HCT116 (cell line): ENCODE data around the gene LINGO4. TPM values are rescaled to one million over a fixed set of nuclear protein-coding genes. Genes with fewer than 3 reads are reported as not detected.

Experiments
- ATAC-seq: fragments of 200-7000 bp; cut with Tn5 transposase; 2 replicates; pipeline ENCODE4 v1.9.1; 2020; ENCODE audit warnings: mild to moderate bottlenecking, moderate library complexity
- BruUV-seq: library from RNA; stranded (reverse); fragments of 400-500 nt; replicated peaks from 2 replicates; lab custom pipeline; 2021; lab: Mats Ljungman, UMichigan
- CTCF ChIA-PET: fragments of 300-600 bp; sonication (Branson Sonifier 250); formaldehyde crosslinking; loops from one replicate; lab custom pipeline; 2021; ENCODE audit warnings: antibody characterized with exemption; lab: Charles Lee
- POLR2A ChIA-PET: fragments of 300-600, 350-600 bp; sonication (Branson Sonifier 250); formaldehyde crosslinking; loops from one replicate; lab custom pipeline; 2021; ENCODE audit warnings: antibody characterized with exemption; lab: Charles Lee
- RAD21 ChIA-PET, 2 experiments: fragments of 300-600 bp; sonication (Branson Sonifier 250); formaldehyde crosslinking; loops; one replicate each; lab custom pipeline; 2023; ENCODE audit warnings: low total read pairs in 2 of 2; ENCODE audit not compliant: uncharacterized antibody in 2 of 2, unreplicated experiment in 2 of 2, low non-redundant PET in 1 of 2; lab: Charles Lee
- DNase-seq: peaks from one replicate; pipeline ENCODE4 v3.0.0-alpha.2; 2010; ENCODE audit warnings: low read depth, low spot score
- H2AFZ ChIP-seq: fragments of 200-600 bp; shearing (Covaris generic), sonication (generic); 2 replicates; pipeline ENCODE4 v1.6.1; 2017; ENCODE audit warnings: low read depth, mixed run types, mixed read lengths, antibody characterized with exemption, low read length; ENCODE audit not compliant: poor library complexity, severe bottlenecking
- H3K27ac ChIP-seq: 2 replicates; pipeline ENCODE4 v1.5.1; 2012; ENCODE audit warnings: low read depth, low read length
- H3K27me3 ChIP-seq: fragments of 200-600 bp; sonication (generic); 2 replicates; pipeline ENCODE4 v1.6.1; 2016; ENCODE audit warnings: mixed run types, low read length, mixed read lengths; ENCODE audit not compliant: insufficient read depth
- H3K36me3 ChIP-seq, 2 experiments: fragments of 200-500 bp in 1 of 2; fragments of 200-600 bp in 1 of 2; sonication (Bioruptor generic) in 1 of 2; sonication (generic) in 1 of 2; 2 replicates each; pipeline versions ENCODE4 v1.5.1 to v1.6.1; 2014 to 2016; ENCODE audit warnings: low read length in 2 of 2, inconsistent platforms in 1 of 2, mixed read lengths in 1 of 2, mixed run types in 1 of 2; ENCODE audit not compliant: insufficient read depth in 2 of 2, control insufficient read depth in 1 of 2
- H3K4me1 ChIP-seq, 2 experiments: fragments of 200-600 bp in 1 of 2; sonication (generic) in 1 of 2; 2 replicates each; pipeline versions ENCODE4 v1.5.1 to v1.6.1; 2012 to 2017; ENCODE audit warnings: low read length in 2 of 2, inconsistent platforms in 1 of 2, mild to moderate bottlenecking in 1 of 2, mixed read lengths in 1 of 2, mixed run types in 1 of 2, moderate library complexity in 1 of 2; ENCODE audit not compliant: insufficient read depth in 2 of 2, control insufficient read depth in 1 of 2
- H3K4me2 ChIP-seq: fragments of 200-600 bp; sonication (generic); 2 replicates; pipeline ENCODE4 v1.6.1; 2017; ENCODE audit warnings: mixed run types, low read length, mixed read lengths
- H3K4me3 ChIP-seq, 2 experiments: fragments of 200-600 bp in 1 of 2; sonication (generic) in 1 of 2; replicated peaks in 1 of 2; 2 replicates each; pipeline ENCODE4 v1.5.1; 2011 to 2016; ENCODE audit warnings: low read length in 2 of 2, control low read depth in 1 of 2, low read depth in 1 of 2, mild to moderate bottlenecking in 1 of 2, mixed read lengths in 1 of 2, mixed run types in 1 of 2
- H3K79me2 ChIP-seq: fragments of 200-600 bp; sonication (generic); 2 replicates; pipeline ENCODE4 v1.6.1; 2017; ENCODE audit warnings: mild to moderate bottlenecking, mixed run types, low read length, moderate library complexity, mixed read lengths; ENCODE audit not compliant: insufficient read depth
- H3K9ac ChIP-seq: fragments of 200-600 bp; sonication (generic); 2 replicates; pipeline ENCODE4 v1.6.1; 2016; ENCODE audit warnings: low read length, mixed read lengths
- H3K9me2 ChIP-seq: fragments of 200-600 bp; sonication (generic), shearing (Covaris generic); 2 replicates; pipeline ENCODE4 v1.6.1; 2017; ENCODE audit warnings: mixed run types, mild to moderate bottlenecking, moderate library complexity; ENCODE audit not compliant: insufficient read depth
- H3K9me3 ChIP-seq, 2 experiments: fragments of 200-500 bp in 1 of 2; fragments of 200-600 bp in 1 of 2; sonication (Bioruptor generic) in 1 of 2; sonication (generic) in 1 of 2; 2 replicates each; pipeline ENCODE4 v1.6.1; 2014 to 2017; ENCODE audit warnings: low read length in 2 of 2, mixed read lengths in 2 of 2, inconsistent platforms in 1 of 2, low read depth in 1 of 2, mild to moderate bottlenecking in 1 of 2, mixed run types in 1 of 2, moderate library complexity in 1 of 2; ENCODE audit not compliant: control insufficient read depth in 1 of 2, insufficient read depth in 1 of 2
- H4K20me1 ChIP-seq: fragments of 200-600 bp; sonication (generic), shearing (Covaris generic); 2 replicates; pipeline ENCODE4 v1.6.1; 2017; ENCODE audit warnings: mixed run types, mild to moderate bottlenecking, moderate library complexity; ENCODE audit not compliant: insufficient read depth
- CEBPB ChIP-seq: IDR thresholded peaks from 2 replicates; pipeline ENCODE4 v1.6.1; 2012; ENCODE audit warnings: low read depth
- ELF1 ChIP-seq: IDR thresholded peaks from 2 replicates; pipeline ENCODE4 v1.6.1; 2012; ENCODE audit warnings: low read depth, borderline replicate concordance
- EZH2 ChIP-seq: fragments of 200-600 bp; sonication (generic); IDR thresholded peaks from 2 replicates; pipeline ENCODE4 v1.6.1; 2017; ENCODE audit warnings: antibody characterized with exemption, mixed run types
- EZH2phosphoT487 ChIP-seq: fragments of 200-600 bp; IDR thresholded peaks from 2 replicates; pipeline ENCODE4 v1.6.1; 2018; ENCODE audit warnings: antibody characterized with exemption, borderline replicate concordance
- JUND ChIP-seq: IDR thresholded peaks from 2 replicates; pipeline ENCODE4 v1.6.1; 2012
- POLR2AphosphoS5 ChIP-seq: IDR thresholded peaks from 2 replicates; pipeline ENCODE4 v1.6.1; 2011; ENCODE audit warnings: mild to moderate bottlenecking, low read depth, low read length, moderate library complexity
- RAD21 ChIP-seq: IDR thresholded peaks from 2 replicates; pipeline ENCODE4 v1.6.1; 2012; ENCODE audit warnings: low read depth, mild to moderate bottlenecking
- SIN3A ChIP-seq: IDR thresholded peaks from 2 replicates; pipeline ENCODE4 v1.6.1; 2012; ENCODE audit warnings: low read depth
- SRF ChIP-seq: IDR thresholded peaks from 2 replicates; pipeline ENCODE4 v1.6.1; 2012; ENCODE audit warnings: low read depth
- ZFX ChIP-seq: fragments of 450-650 bp; IDR thresholded peaks from 2 replicates; pipeline ENCODE4 v1.6.1; 2017
- intact Hi-C: fragments of 100-400 bp; cut with micrococcal nuclease; formaldehyde crosslinking; loops from 2 replicates; pipeline ENCODE4 v1.10.0; 2022
- total RNA-seq: library from RNA; stranded (reverse); gene quantifications from one replicate; pipeline ENCODE4 v1.2.1, GENCODE V29; 2021; ENCODE audit not compliant: unreplicated experiment
- TF ChIP-seq, protein P1 (sequence below): IDR thresholded peaks from 2 replicates; pipeline ENCODE4 v1.6.1; 2012
- TF ChIP-seq, protein P2 (sequence below): IDR thresholded peaks from 2 replicates; pipeline ENCODE4 v1.6.1; 2012; ENCODE audit warnings: low read depth

Gene LINGO4
- total RNA-seq, 1 experiment from 2014 or later, result not detected

DNA sequence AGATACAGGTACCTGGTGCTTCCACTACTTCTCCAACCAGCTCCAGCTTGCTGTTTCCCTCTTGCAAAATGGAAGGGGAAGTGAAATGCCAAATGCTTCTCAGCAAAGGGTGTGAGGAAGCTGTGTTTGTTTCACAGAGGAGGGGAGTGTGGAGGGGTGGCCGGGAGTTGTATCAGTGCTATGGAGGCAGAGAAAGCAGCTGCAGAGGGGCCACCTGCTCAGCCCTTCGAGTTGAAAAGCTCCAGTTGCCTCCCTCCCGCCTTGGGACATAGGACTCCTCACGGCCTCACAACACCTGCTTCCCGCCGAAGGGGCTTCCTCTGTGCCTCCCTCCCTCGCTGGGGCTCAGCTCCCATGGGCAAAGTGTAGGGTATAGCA is 12.1 kb upstream of the LINGO4 start:
- H3K4me2 ChIP-seq, result no peak overlapping the region
- DNase-seq (no peak), ATAC-seq (no peak)
- H4K20me1 ChIP-seq, result no peaks in the 10 kb centered on the region
- no TSS peak for BruUV-seq
- H3K27me3 ChIP-seq, result no peaks in the 10 kb centered on the region
- H3K27ac ChIP-seq, result no peak overlapping the region
- CTCF ChIA-PET, result no interaction called here
- TF ChIP-seq SIN3A (no peak), SRF (no peak), CEBPB (no peak), ZFX (no peak), POLR2AphosphoS5 (no peak), EZH2phosphoT487 (no peak), JUND (no peak), EZH2 (no peak), ELF1 (no peak), RAD21 (no peak)
- TF ChIP-seq, protein P1, sequence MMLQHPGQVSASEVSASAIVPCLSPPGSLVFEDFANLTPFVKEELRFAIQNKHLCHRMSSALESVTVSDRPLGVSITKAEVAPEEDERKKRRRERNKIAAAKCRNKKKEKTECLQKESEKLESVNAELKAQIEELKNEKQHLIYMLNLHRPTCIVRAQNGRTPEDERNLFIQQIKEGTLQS, result no peak
- TF ChIP-seq, protein P2, sequence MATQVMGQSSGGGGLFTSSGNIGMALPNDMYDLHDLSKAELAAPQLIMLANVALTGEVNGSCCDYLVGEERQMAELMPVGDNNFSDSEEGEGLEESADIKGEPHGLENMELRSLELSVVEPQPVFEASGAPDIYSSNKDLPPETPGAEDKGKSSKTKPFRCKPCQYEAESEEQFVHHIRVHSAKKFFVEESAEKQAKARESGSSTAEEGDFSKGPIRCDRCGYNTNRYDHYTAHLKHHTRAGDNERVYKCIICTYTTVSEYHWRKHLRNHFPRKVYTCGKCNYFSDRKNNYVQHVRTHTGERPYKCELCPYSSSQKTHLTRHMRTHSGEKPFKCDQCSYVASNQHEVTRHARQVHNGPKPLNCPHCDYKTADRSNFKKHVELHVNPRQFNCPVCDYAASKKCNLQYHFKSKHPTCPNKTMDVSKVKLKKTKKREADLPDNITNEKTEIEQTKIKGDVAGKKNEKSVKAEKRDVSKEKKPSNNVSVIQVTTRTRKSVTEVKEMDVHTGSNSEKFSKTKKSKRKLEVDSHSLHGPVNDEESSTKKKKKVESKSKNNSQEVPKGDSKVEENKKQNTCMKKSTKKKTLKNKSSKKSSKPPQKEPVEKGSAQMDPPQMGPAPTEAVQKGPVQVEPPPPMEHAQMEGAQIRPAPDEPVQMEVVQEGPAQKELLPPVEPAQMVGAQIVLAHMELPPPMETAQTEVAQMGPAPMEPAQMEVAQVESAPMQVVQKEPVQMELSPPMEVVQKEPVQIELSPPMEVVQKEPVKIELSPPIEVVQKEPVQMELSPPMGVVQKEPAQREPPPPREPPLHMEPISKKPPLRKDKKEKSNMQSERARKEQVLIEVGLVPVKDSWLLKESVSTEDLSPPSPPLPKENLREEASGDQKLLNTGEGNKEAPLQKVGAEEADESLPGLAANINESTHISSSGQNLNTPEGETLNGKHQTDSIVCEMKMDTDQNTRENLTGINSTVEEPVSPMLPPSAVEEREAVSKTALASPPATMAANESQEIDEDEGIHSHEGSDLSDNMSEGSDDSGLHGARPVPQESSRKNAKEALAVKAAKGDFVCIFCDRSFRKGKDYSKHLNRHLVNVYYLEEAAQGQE, result no peak
- RAD21 ChIA-PET, result no interaction called here
- no peak overlapping the region for H2AFZ ChIP-seq
- no peaks in the 10 kb centered on the region for H3K9me3 ChIP-seq
- no peak overlapping the region for H3K9ac ChIP-seq
- no peaks in the 10 kb centered on the region for H3K36me3 ChIP-seq
- no peak overlapping the region for H3K4me3 ChIP-seq
- H3K9me2 ChIP-seq, result no peaks in the 10 kb centered on the region
- no peaks in the 10 kb centered on the region for H3K79me2 ChIP-seq
- intact Hi-C loops, result no loop called here
- H3K4me1 ChIP-seq, result no peaks in the 10 kb centered on the region; a peak in 1 of 4 replicates
- POLR2A ChIA-PET, result no interaction called here
